ENCODE measurements around the gene FRAT1. TPM values are rescaled to one million over a fixed set of nuclear protein-coding genes. Genes with fewer than 3 reads are reported as not detected.

Gene FRAT1
- polyA plus RNA-seq, 1 of the 3 experiments (the other 2 are of a cell fraction), result 1.8 TPM

GRCh38 chr10:97333351-97333600, 14.2 kb downstream of the FRAT1 start:
- Histone ChIP-seq H3K9me2 (no peaks in the 10 kb centered on the region), H3K9ac (peak overlapping the region; percentile 26; the same call in 1 of the 2 replicates), H2AFZ (ENCODE audit: low read depth) (0 out of 2 replicates have a peak overlapping the region, but pooled peaks have one; percentile 36), H3K4me3 (ENCODE audit: low read depth in 2 of 2, low read length in 1 of 2) (peak overlapping the region; percentile 77 to 83), H3K36me3 (replicated peaks in 1 of 2; ENCODE audit: control insufficient read depth in 1 of 2, insufficient read depth in 2 of 2, low read length in 1 of 2) (no peaks in the 10 kb centered on the region), H3F3A (replicated peaks; ENCODE audit: insufficient read depth) (peaks cover 19% of the 10 kb centered on the region), H3K27me3 (ENCODE audit: insufficient read depth) (no peaks in the 10 kb centered on the region), H3K79me2 (ENCODE audit: insufficient read depth) (no peaks in the 10 kb centered on the region; the same call in 1 of the 2 replicates), H3K9me3 (no peaks in the 10 kb centered on the region), H3K4me1 (ENCODE audit: control insufficient read depth in 1 of 2, insufficient read depth in 2 of 2, low read depth in 1 of 2, low read length in 1 of 2) (peaks cover 0 to 21% of the 10 kb centered on the region in 2 experiments; a peak in 1 of 4 replicates), H3K4me2 (peak overlapping the region; percentile 94), H3K27ac (ENCODE audit: low read depth in 2 of 2, low read length in 1 of 2) (no peak overlapping the region), H4K20me1 (ENCODE audit: insufficient read depth) (peaks cover 7% of the 10 kb centered on the region; the same call in 1 of the 2 replicates)
- POLR2A ChIA-PET, result interaction anchor here (1.2 to 2.1 kb wide), 2 partner anchors 13 to 17 kb away, joined by 3 to 7 read pairs; no protein-coding TSS in a partner anchor
- 33% methylated on average over 7 of the region's 7 CpGs for WGBS (ENCODE audit: low lambda C conversion rate)
- CTCF ChIA-PET, result interaction anchor here (0.6 to 4.2 kb wide), 10 partner anchors 11 to 75 kb away, joined by 3 to 31 read pairs (median 4); partner anchors contain the start of genes ARHGAP19 and FRAT1
- no peak for TF ChIP-seq GATA2 (CRISPR knock-in tag; IDR thresholded peaks at IDR 0.05)
- TF ChIP-seq RAD21 (IDR thresholded peaks at IDR 0.05; ENCODE audit: low read length), result peak; percentile 27; the same call in 1 of the 2 replicates
- TF ChIP-seq NFIC (IDR thresholded peaks at IDR 0.05; ENCODE audit: borderline replicate concordance), result no peak
- TF ChIP-seq CTCF (IDR thresholded peaks at IDR 0.05), result peak; percentile 30
- no peak for TF ChIP-seq EP300 (IDR thresholded peaks at IDR 0.05; ENCODE audit: borderline replicate concordance in 1 of 2, low read depth in 1 of 2, low read length in 1 of 2)
- no peak for TF ChIP-seq FOSL2 (IDR thresholded peaks at IDR 0.05; ENCODE audit: borderline replicate concordance, low read depth)
- TF ChIP-seq GABPA (IDR thresholded peaks at IDR 0.05; ENCODE audit: low read depth), result no peak
- TF ChIP-seq SIN3A (IDR thresholded peaks at IDR 0.05; ENCODE audit: borderline replicate concordance, low read depth, low read length), result no peak
- no peak for TF ChIP-seq MEF2A (IDR thresholded peaks at IDR 0.05; ENCODE audit: borderline replicate concordance, low read depth)
- peak; percentile 58 for DNase-seq

- Histone ChIP-seq H3K4me3 (ENCODE audit: low read depth in 2 of 2, low read length in 1 of 2) (peak overlapping the region; percentile 77 to 83), H3K4me2 (peak overlapping the region; percentile 94), H3K36me3 (replicated peaks in 1 of 2; ENCODE audit: control insufficient read depth in 1 of 2, insufficient read depth in 2 of 2, low read length in 1 of 2) (no peaks in the 10 kb centered on the region), H3K9ac (peak overlapping the region; percentile 98; the same call in 1 of the 2 replicates), H3K4me1 (ENCODE audit: control insufficient read depth in 1 of 2, insufficient read depth in 2 of 2, low read depth in 1 of 2, low read length in 1 of 2) (peaks cover 0 to 21% of the 10 kb centered on the region in 2 experiments; a peak in 1 of 4 replicates), H3K9me3 (no peaks in the 10 kb centered on the region), H3K79me2 (ENCODE audit: insufficient read depth) (no peaks in the 10 kb centered on the region; the same call in 1 of the 2 replicates), H3F3A (replicated peaks; ENCODE audit: insufficient read depth) (peaks cover 19% of the 10 kb centered on the region), H3K27me3 (ENCODE audit: insufficient read depth) (no peaks in the 10 kb centered on the region), H3K27ac (ENCODE audit: low read depth in 2 of 2, low read length in 1 of 2) (peak overlapping the region in 1 of 2 experiments; percentile 7; a peak in 1 of 4 replicates), H4K20me1 (ENCODE audit: insufficient read depth) (peaks cover 7% of the 10 kb centered on the region; the same call in 1 of the 2 replicates), H3K9me2 (no peaks in the 10 kb centered on the region), H2AFZ (ENCODE audit: low read depth) (0 out of 2 replicates have a peak overlapping the region, but pooled peaks have one; percentile 36)
- WGBS (ENCODE audit: low lambda C conversion rate), result 7% methylated on average over 12 of the region's 89 CpGs
- peak; percentile 75 for DNase-seq
- ChIA-PET POLR2A (interaction anchor here (0.8 to 2.1 kb wide), 3 partner anchors 14 to 55 kb away, joined by 3 to 7 read pairs (median 3); no protein-coding TSS in a partner anchor), CTCF (interaction anchor here (0.6 to 4.2 kb wide), 9 partner anchors 10 to 74 kb away, joined by 3 to 31 read pairs (median 4); partner anchors contain the start of genes ARHGAP19 and FRAT1)
- TF ChIP-seq ZBTB33 (IDR thresholded peaks at IDR 0.05; ENCODE audit: borderline replicate concordance, low read depth), result no peak
- TF ChIP-seq TEAD4 (IDR thresholded peaks at IDR 0.05; ENCODE audit: borderline replicate concordance, insufficient read depth), result no peak
These were observed 14.7 kb downstream of the FRAT1 start for GRCh38 chr10:97333601-97334369.

Data from SK-N-SH (cell line).